HepG2 (cell line): ENCODE results near the gene POLR1F. TPM values are rescaled to one million over a fixed set of nuclear protein-coding genes. Genes with fewer than 3 reads are reported as not detected.
A peak's percentile ranks its signal among the peaks of the same experiment; 100 is the strongest.

Experiments
- GFI1 ChIP-seq: sonication (generic); formaldehyde crosslinking; IDR thresholded peaks from 2 replicates; pipeline ENCODE4 v1.5.0; 2020; ENCODE audit warnings: missing genetic modification reagents, mild to moderate bottlenecking, borderline replicate concordance
- GLI4 ChIP-seq: sonication (generic); formaldehyde crosslinking; IDR thresholded peaks from 2 replicates; pipeline ENCODE4 v1.5.1; 2020; ENCODE audit warnings: missing genetic modification reagents, mild to moderate bottlenecking, moderate library complexity, borderline replicate concordance
- HOXA3 ChIP-seq: sonication (generic); formaldehyde crosslinking; IDR thresholded peaks from 2 replicates; pipeline ENCODE4 v1.5.0; 2020; ENCODE audit warnings: missing genetic modification reagents
- HOXA5 ChIP-seq: sonication (generic); formaldehyde crosslinking; IDR thresholded peaks from 2 replicates; pipeline ENCODE4 v1.4.0; 2020; ENCODE audit warnings: missing genetic modification reagents
- JUND ChIP-seq: sonication (generic); formaldehyde crosslinking; IDR thresholded peaks from 2 replicates; pipeline ENCODE4 v1.8.0; 2022; ENCODE audit warnings: mild to moderate bottlenecking, missing genetic modification reagents
- LCORL ChIP-seq, 2 experiments: fragments of 450-650 bp in 1 of 2; sonication (generic) in 1 of 2; formaldehyde crosslinking in 1 of 2; IDR thresholded peaks; 2 replicates each; pipeline versions ENCODE4 v1.5.0 to v1.6.1; 2017 to 2020; ENCODE audit warnings: antibody characterized with exemption in 1 of 2, missing genetic modification reagents in 1 of 2
- MIER3 ChIP-seq: IDR thresholded peaks from 2 replicates; pipeline ENCODE4 v1.6.1; 2016; ENCODE audit warnings: missing compliant biosample characterization, borderline replicate concordance
- POLR2G ChIP-seq: fragments of 200-400 bp; formaldehyde crosslinking; IDR thresholded peaks from 2 replicates; pipeline ENCODE4 v1.6.1; 2018; ENCODE audit warnings: mild to moderate bottlenecking, low read depth, low read length, moderate library complexity
- RNF219 ChIP-seq: sonication (generic); formaldehyde crosslinking; IDR thresholded peaks from 2 replicates; pipeline ENCODE4 v1.5.0; 2020; ENCODE audit warnings: mild to moderate bottlenecking, missing genetic modification reagents
- SNAPC2 ChIP-seq: sonication (generic); formaldehyde crosslinking; IDR thresholded peaks from 2 replicates; pipeline ENCODE4 v1.8.1; 2022; ENCODE audit warnings: mild to moderate bottlenecking, missing genetic modification reagents
- SP4 ChIP-seq: sonication (generic); formaldehyde crosslinking; IDR thresholded peaks from 2 replicates; pipeline ENCODE4 v1.8.1; 2023; ENCODE audit warnings: mild to moderate bottlenecking, missing genetic modification reagents
- ZNF512B ChIP-seq: sonication (generic); formaldehyde crosslinking; IDR thresholded peaks from 2 replicates; pipeline ENCODE4 v1.5.1; 2020; ENCODE audit warnings: missing genetic modification reagents, mild to moderate bottlenecking, borderline replicate concordance
- ZNF691 ChIP-seq: sonication (generic); formaldehyde crosslinking; IDR thresholded peaks from 2 replicates; pipeline ENCODE4 v1.4.0; 2020; ENCODE audit warnings: missing genetic modification reagents, low read depth, mild to moderate bottlenecking, borderline replicate concordance
- ZNF83 ChIP-seq: sonication (generic); formaldehyde crosslinking; IDR thresholded peaks from 2 replicates; pipeline ENCODE4 v1.4.0; 2020; ENCODE audit warnings: missing genetic modification reagents, mild to moderate bottlenecking, borderline replicate concordance
- ZNF883 ChIP-seq: sonication (generic); formaldehyde crosslinking; IDR thresholded peaks from 2 replicates; pipeline ENCODE4 v1.5.1; 2020; ENCODE audit warnings: mild to moderate bottlenecking, missing genetic modification reagents; ENCODE audit errors: not compliant biosample characterization
- ZSCAN12 ChIP-seq: sonication (generic); formaldehyde crosslinking; IDR thresholded peaks from 2 replicates; pipeline ENCODE4 v1.9.0; 2021; ENCODE audit warnings: mild to moderate bottlenecking, missing genetic modification reagents
- polyA plus RNA-seq, 8 experiments: library from polyadenylated mRNA; depleted of rRNA in 3 of 8; stranded (reverse) in 7 of 8; unstranded in 1 of 8; fragments of >200 nt; fragmentation: Illumina TruSeq in 4 of 8; extraction: Trizol in 4 of 8; gene quantifications; 2 replicates each; pipeline versions ENCODE4 v1.2.1 to v1.2.3, GENCODE V29; 2011 to 2016; ENCODE audit warnings: low read depth in 4 of 8, missing spikeins in 1 of 8, mixed read lengths in 1 of 8; ENCODE audit not compliant: insufficient read depth in 1 of 8
- total RNA-seq, 5 experiments: library from RNA; depleted of rRNA; stranded (reverse); fragments of >200 nt; fragmentation: Illumina TruSeq; extraction: Trizol; gene quantifications; 2 replicates each; pipeline ENCODE4 v1.2.3, GENCODE V29; 2016; ENCODE audit warnings: low read depth in 1 of 5
- TF ChIP-seq, protein P1 (sequence below): sonication (generic); formaldehyde crosslinking; IDR thresholded peaks from 2 replicates; pipeline ENCODE4 v1.4.0; 2020; ENCODE audit warnings: mild to moderate bottlenecking, missing genetic modification reagents
- TF ChIP-seq, protein P2 (sequence below): sonication (generic); formaldehyde crosslinking; IDR thresholded peaks from 2 replicates; pipeline ENCODE4 v1.8.0; 2022; ENCODE audit warnings: missing genetic modification reagents, mild to moderate bottlenecking, borderline replicate concordance

POLR1F gene
- total and polyA plus RNA-seq, 2 of the 13 experiments (the other 11 are each of a cell fraction or from before 2014, with no cell fraction given), result 8.0 to 14.9 TPM

GRCh38 chr7:19708397-19709248 lies at the start of gene POLR1F (continued):
- TF ChIP-seq HOXA3 (CRISPR knock-in tag) (peak; percentile 97), ZSCAN12 (CRISPR knock-in tag) (no peak), HOXA5 (CRISPR knock-in tag) (peak; percentile 65; the same call in 1 of the 2 replicates), GFI1 (CRISPR knock-in tag) (peak; percentile 44; the same call in 1 of the 2 replicates), RNF219 (CRISPR knock-in tag) (no peak), SP4 (peak; percentile 68; the same call in 1 of the 2 replicates), ZNF883 (CRISPR knock-in tag) (peak; percentile 49), GLI4 (CRISPR knock-in tag) (0 out of 2 replicates have a peak, but pooled peaks have one; percentile 62), JUND (peak; percentile 38; the same call in 1 of the 2 replicates), LCORL (IDR thresholded peaks at IDR 0.05) (no peak), LCORL (CRISPR knock-in tag; IDR thresholded peaks at IDR 0.05) (peak; percentile 8; the same call in 1 of the 2 replicates), MIER3 (CRISPR knock-in tag) (0 out of 2 replicates have a peak, but pooled peaks have one; percentile 61), POLR2G (peak; percentile 95), SNAPC2 (CRISPR knock-in tag) (no peak), ZNF83 (CRISPR knock-in tag) (no peak), ZNF512B (CRISPR knock-in tag) (no peak), ZNF691 (CRISPR knock-in tag) (peak; percentile 75; the same call in 1 of the 2 replicates)
- TF ChIP-seq, protein P1, sequence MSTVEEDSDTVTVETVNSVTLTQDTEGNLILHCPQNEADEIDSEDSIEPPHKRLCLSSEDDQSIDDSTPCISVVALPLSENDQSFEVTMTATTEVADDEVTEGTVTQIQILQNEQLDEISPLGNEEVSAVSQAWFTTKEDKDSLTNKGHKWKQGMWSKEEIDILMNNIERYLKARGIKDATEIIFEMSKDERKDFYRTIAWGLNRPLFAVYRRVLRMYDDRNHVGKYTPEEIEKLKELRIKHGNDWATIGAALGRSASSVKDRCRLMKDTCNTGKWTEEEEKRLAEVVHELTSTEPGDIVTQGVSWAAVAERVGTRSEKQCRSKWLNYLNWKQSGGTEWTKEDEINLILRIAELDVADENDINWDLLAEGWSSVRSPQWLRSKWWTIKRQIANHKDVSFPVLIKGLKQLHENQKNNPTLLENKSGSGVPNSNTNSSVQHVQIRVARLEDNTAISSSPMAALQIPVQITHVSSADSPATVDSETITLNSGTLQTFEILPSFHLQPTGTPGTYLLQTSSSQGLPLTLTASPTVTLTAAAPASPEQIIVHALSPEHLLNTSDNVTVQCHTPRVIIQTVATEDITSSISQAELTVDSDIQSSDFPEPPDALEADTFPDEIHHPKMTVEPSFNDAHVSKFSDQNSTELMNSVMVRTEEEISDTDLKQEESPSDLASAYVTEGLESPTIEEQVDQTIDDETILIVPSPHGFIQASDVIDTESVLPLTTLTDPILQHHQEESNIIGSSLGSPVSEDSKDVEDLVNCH (CRISPR knock-in tag), result no peak
- TF ChIP-seq, protein P2, sequence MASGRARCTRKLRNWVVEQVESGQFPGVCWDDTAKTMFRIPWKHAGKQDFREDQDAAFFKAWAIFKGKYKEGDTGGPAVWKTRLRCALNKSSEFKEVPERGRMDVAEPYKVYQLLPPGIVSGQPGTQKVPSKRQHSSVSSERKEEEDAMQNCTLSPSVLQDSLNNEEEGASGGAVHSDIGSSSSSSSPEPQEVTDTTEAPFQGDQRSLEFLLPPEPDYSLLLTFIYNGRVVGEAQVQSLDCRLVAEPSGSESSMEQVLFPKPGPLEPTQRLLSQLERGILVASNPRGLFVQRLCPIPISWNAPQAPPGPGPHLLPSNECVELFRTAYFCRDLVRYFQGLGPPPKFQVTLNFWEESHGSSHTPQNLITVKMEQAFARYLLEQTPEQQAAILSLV (CRISPR knock-in tag), result 0 out of 2 replicates have a peak, but pooled peaks have one; percentile 22
